ENCODE measurements around the gene FAM204A. TPM values are rescaled to one million over a fixed set of nuclear protein-coding genes. Genes with fewer than 3 reads are reported as not detected.

The FAM204A gene
- total and polyA plus RNA-seq, 9 donors: 22.9 to 82.1 (median 68.9) TPM

DNA sequence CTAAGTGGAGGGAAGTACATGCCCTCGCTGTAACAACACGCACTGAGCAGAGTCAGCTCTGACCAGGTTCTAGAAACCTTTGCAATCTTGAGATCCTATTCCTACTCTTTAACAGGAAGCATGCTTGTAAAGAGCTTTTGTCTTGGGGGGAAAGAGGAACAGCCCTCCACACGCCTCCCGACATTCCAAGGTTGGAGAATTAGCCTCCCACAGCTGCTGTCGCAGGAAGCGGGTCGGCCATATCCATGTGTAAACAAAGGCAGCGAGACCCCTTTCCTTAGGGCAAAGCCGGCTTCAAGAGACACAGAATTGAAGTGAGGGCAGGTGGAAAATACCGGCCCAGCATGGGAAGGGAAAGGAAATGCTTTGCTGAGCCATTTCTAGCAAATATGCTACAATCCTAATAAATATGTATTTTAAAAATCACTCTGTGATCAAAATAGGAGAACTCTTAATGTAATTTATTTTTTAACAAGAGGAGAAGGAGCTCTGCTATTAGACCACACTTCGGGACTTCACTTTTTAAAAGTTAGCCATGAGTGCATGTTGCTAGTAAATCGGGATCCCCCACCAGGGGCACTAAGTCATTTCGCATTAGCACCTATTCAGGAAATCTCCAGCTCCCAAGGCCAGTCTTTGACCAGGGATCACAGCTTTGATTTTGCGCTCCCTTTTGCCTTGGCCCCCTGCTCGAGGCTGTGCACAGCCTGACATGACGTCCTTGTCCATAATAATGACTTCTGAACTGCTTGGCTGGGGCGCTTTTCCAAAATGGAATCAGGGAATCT lies 55.9 kb downstream of the FAM204A start:
- no peak for DNase-seq
- WGBS, 3 donors: 75 to 81% (median 77%) methylated on average over 17 of the region's 17 CpGs
- intact Hi-C loops (cut with DNase I): no loop called here
- Histone ChIP-seq H3K4me3 (no peak overlapping the region), H3K27ac (no peak overlapping the region), H3K36me3 (no peaks in the 10 kb centered on the region), H3K27me3 (no peaks in the 10 kb centered on the region), H3K4me1 (ENCODE audit: insufficient read depth) (no peaks in the 10 kb centered on the region), H3K9me3 (no peaks in the 10 kb centered on the region)
- TF ChIP-seq, protein P1, sequence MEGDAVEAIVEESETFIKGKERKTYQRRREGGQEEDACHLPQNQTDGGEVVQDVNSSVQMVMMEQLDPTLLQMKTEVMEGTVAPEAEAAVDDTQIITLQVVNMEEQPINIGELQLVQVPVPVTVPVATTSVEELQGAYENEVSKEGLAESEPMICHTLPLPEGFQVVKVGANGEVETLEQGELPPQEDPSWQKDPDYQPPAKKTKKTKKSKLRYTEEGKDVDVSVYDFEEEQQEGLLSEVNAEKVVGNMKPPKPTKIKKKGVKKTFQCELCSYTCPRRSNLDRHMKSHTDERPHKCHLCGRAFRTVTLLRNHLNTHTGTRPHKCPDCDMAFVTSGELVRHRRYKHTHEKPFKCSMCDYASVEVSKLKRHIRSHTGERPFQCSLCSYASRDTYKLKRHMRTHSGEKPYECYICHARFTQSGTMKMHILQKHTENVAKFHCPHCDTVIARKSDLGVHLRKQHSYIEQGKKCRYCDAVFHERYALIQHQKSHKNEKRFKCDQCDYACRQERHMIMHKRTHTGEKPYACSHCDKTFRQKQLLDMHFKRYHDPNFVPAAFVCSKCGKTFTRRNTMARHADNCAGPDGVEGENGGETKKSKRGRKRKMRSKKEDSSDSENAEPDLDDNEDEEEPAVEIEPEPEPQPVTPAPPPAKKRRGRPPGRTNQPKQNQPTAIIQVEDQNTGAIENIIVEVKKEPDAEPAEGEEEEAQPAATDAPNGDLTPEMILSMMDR (IDR thresholded peaks at IDR 0.05): no peak

DNA sequence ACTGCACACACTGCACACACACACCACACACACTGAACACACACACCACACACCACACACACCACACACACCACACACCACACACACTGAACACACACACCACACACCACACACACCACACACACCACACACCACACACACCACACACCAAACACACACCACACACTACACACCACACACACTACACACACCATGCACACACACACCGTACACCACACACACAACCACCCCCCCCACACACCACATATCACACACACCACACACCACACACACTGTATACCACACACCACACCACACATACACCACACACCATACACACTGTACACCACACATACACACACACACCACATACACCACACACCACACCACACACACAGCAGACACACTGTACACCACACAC lies 59.5 kb downstream of the FAM204A start:
- no peak for DNase-seq
- Histone ChIP-seq H3K27ac (no peak overlapping the region), H3K27me3 (no peaks in the 10 kb centered on the region), H3K4me3 (no peak overlapping the region), H3K36me3 (no peaks in the 10 kb centered on the region), H3K4me1 (ENCODE audit: insufficient read depth) (no peaks in the 10 kb centered on the region), H3K9me3 (no peaks in the 10 kb centered on the region)
- intact Hi-C loops (cut with DNase I): no loop called here
- WGBS, 3 donors: 83 to 92% (median 91%) methylated on average over 1 of the region's 1 CpG
- no peak for TF ChIP-seq EP300 (IDR thresholded peaks at IDR 0.05)
- no peak for TF ChIP-seq POLR2A (IDR thresholded peaks at IDR 0.05)
- TF ChIP-seq, protein P1 (IDR thresholded peaks at IDR 0.05): no peak

DNA sequence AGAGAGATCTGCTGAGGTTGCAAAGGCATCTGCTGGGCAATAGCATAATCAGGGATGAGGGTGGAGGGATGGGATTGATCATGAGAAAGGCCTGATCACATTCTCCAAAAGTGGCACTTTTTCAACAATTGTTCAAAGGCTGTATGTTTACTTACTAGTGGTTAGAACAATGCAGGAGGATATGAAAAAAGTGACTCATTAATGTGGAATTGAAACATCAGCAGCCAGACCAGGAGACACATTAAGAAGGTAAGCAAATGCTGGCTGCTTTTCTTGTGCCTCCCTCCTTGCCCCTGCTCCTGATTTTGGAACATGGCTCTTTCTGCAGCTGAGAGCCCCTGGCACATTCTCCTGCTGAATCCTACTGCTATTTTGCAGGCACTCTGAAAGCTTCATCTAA lies 63.5 kb downstream of the FAM204A start:
- TF ChIP-seq POLR2A (IDR thresholded peaks at IDR 0.05): no peak
- no peak for TF ChIP-seq EP300 (IDR thresholded peaks at IDR 0.05)
- TF ChIP-seq, protein P1 (IDR thresholded peaks at IDR 0.05): no peak
- Histone ChIP-seq H3K36me3 (no peaks in the 10 kb centered on the region), H3K27ac (no peak overlapping the region), H3K4me1 (ENCODE audit: insufficient read depth) (peaks cover 7% of the 10 kb centered on the region), H3K27me3 (no peaks in the 10 kb centered on the region), H3K9me3 (no peaks in the 10 kb centered on the region), H3K4me3 (no peak overlapping the region)
- no peak for DNase-seq
- intact Hi-C loops (cut with DNase I): no loop called here

DNA sequence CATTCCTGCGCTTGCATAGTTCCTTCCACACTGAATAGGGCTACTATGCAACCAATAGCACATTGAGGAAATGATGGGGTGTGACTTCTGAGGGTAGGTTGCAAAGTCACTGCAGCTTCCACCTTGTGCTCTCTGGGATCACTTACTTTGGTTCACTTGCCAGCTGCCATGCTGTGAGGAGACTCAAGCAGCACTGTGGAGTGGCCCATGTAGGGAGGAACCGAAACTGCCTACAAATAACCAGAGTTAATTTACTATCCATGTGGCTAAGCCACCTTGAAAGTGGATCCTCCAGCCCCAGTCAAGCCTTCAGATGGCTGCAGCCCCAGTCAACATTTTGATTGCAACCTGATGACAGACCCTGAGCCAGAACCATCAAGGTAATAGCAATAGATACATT lies 64.3 kb downstream of the FAM204A start:
- no peak for DNase-seq
- 89 to 97% (median 96%) methylated on average over 2 of the region's 2 CpGs for WGBS, 3 donors
- H3K36me3 ChIP-seq: no peaks in the 10 kb centered on the region
- intact Hi-C loops (cut with DNase I): no loop called here
- H3K4me3 ChIP-seq: no peak overlapping the region
- H3K27ac ChIP-seq: no peak overlapping the region
- H3K9me3 ChIP-seq: no peaks in the 10 kb centered on the region
- TF ChIP-seq POLR2A (IDR thresholded peaks at IDR 0.05): no peak
- no peak for TF ChIP-seq EP300 (IDR thresholded peaks at IDR 0.05)
- TF ChIP-seq, protein P1 (IDR thresholded peaks at IDR 0.05): no peak
- H3K4me1 ChIP-seq (ENCODE audit: insufficient read depth): peaks cover 7% of the 10 kb centered on the region
- no peaks in the 10 kb centered on the region for H3K27me3 ChIP-seq
